GM06990 (cell line): ENCODE results near the gene LARP1B.

Experiments
- DNase-seq: peaks from one replicate; pipeline ENCODE4 v3.0.0-alpha.2; 2011; ENCODE audit not compliant: insufficient read length; ENCODE audit errors: extremely low read depth
- H3K27me3 ChIP-seq: replicated peaks from 2 replicates; pipeline ENCODE4 v1.6.0; 2011; ENCODE audit warnings: low read length; ENCODE audit not compliant: control insufficient read depth, insufficient read depth
- H3K36me3 ChIP-seq: 2 replicates; pipeline ENCODE4 v1.5.1; 2011; ENCODE audit warnings: low read length; ENCODE audit not compliant: control insufficient read depth, insufficient read depth
- H3K4me3 ChIP-seq: replicated peaks from 2 replicates; pipeline ENCODE4 v1.5.1; 2011; ENCODE audit warnings: low read depth, mild to moderate bottlenecking, control low read depth, low read length
- CTCF ChIP-seq: IDR thresholded peaks from 2 replicates; pipeline ENCODE4 v1.5.1; 2011; ENCODE audit warnings: low read length, control low read depth, mild to moderate bottlenecking, inconsistent platforms; ENCODE audit not compliant: insufficient read depth, poor library complexity, severe bottlenecking

The LARP1B gene

GRCh38 chr4:128135391-128135790, 74.3 kb downstream of the LARP1B start:
- TF ChIP-seq CTCF, result no peak
- Histone ChIP-seq H3K4me3 (no peak overlapping the region), H3K27me3 (no peaks in the 10 kb centered on the region), H3K36me3 (no peaks in the 10 kb centered on the region)
- no peak for DNase-seq

GRCh38 chr4:128141866-128142265, 80.8 kb downstream of the LARP1B start:
- H3K4me3 ChIP-seq, result no peak overlapping the region
- DNase-seq, result no peak
- no peaks in the 10 kb centered on the region; the same call in 1 of the 2 replicates for H3K36me3 ChIP-seq
- no peak for TF ChIP-seq CTCF
- no peaks in the 10 kb centered on the region for H3K27me3 ChIP-seq

GRCh38 chr4:128145727-128146126, 84.6 kb downstream of the LARP1B start:
- no peaks in the 10 kb centered on the region; the same call in 1 of the 2 replicates for H3K36me3 ChIP-seq
- H3K4me3 ChIP-seq, result no peak overlapping the region
- TF ChIP-seq CTCF, result no peak
- no peaks in the 10 kb centered on the region for H3K27me3 ChIP-seq
- no peak for DNase-seq

- Histone ChIP-seq H3K27me3 (no peaks in the 10 kb centered on the region), H3K4me3 (no peak overlapping the region), H3K36me3 (no peaks in the 10 kb centered on the region)
- DNase-seq, result no peak
- TF ChIP-seq CTCF, result no peak
Measured at GRCh38 chr4:128153800-128154199, 92.7 kb downstream of the LARP1B start.

GRCh38 chr4:128155231-128155855, 94.2 kb downstream of the LARP1B start:
- H3K36me3 ChIP-seq, result no peaks in the 10 kb centered on the region
- H3K4me3 ChIP-seq, result no peak overlapping the region
- no peak for TF ChIP-seq CTCF
- no peak for DNase-seq
- no peaks in the 10 kb centered on the region for H3K27me3 ChIP-seq
